Suprapubic skin (tissue), 4 donors: ENCODE data around the gene ZNF732.

Experiments used
- EP300 ChIP-seq: sonication (generic); formaldehyde crosslinking; IDR thresholded peaks from one replicate; pipeline ENCODE4 v1.6.1; 2017; ENCODE audit warnings: antibody characterized with exemption
- POLR2A ChIP-seq, 2 donors: fragments of 450-650 bp; IDR thresholded peaks; one replicate each; pipeline ENCODE4 v1.6.1; 2017; ENCODE audit warnings: antibody characterized with exemption in 2 of 2, mild to moderate bottlenecking in 2 of 2, moderate library complexity in 2 of 2
- POLR2AphosphoS5 ChIP-seq, 3 donors: sonication (generic); formaldehyde crosslinking; IDR thresholded peaks; one replicate each; pipeline ENCODE4 v1.6.1; 2017; ENCODE audit warnings: antibody characterized with exemption in 3 of 3
- TF ChIP-seq, protein P1 (sequence below), 2 donors: fragments of 200-600 bp in 1 of 2; fragments of 450-650 bp in 1 of 2; sonication (generic) in 1 of 2; IDR thresholded peaks; one replicate each; pipeline ENCODE4 v1.5.1; 2016 to 2019; ENCODE audit warnings: antibody characterized with exemption in 2 of 2, mild to moderate bottlenecking in 1 of 2, moderate library complexity in 1 of 2

DNA sequence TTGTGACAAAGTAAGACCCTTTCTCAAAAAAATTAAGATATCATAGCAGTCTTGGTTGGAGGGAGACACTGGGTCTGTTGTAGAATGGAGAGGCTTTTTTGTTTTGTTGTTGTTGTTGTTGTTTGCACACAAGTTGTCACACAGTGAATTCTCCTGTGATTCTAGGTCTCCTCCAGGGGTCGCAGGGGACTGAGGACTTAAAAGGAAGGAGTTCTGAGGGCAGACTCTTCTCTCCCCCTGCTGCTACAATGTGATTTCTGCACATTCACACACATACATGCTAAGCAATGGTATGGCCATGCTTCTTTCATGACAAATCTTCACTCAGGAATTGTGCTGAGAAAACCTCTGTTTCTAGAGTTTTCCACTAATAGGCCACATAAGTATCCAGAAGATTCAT is 71.1 kb downstream of the ZNF732 start:
- TF ChIP-seq EP300 (no peak), POLR2AphosphoS5 (IDR thresholded peaks at IDR 0.05) (no peak), POLR2A (IDR thresholded peaks at IDR 0.05) (no peak)
- TF ChIP-seq, protein P1, sequence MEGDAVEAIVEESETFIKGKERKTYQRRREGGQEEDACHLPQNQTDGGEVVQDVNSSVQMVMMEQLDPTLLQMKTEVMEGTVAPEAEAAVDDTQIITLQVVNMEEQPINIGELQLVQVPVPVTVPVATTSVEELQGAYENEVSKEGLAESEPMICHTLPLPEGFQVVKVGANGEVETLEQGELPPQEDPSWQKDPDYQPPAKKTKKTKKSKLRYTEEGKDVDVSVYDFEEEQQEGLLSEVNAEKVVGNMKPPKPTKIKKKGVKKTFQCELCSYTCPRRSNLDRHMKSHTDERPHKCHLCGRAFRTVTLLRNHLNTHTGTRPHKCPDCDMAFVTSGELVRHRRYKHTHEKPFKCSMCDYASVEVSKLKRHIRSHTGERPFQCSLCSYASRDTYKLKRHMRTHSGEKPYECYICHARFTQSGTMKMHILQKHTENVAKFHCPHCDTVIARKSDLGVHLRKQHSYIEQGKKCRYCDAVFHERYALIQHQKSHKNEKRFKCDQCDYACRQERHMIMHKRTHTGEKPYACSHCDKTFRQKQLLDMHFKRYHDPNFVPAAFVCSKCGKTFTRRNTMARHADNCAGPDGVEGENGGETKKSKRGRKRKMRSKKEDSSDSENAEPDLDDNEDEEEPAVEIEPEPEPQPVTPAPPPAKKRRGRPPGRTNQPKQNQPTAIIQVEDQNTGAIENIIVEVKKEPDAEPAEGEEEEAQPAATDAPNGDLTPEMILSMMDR (IDR thresholded peaks at IDR 0.05), result no peak
